Panc1 (cell line): ENCODE results near the gene LMTK2. TPM values are rescaled to one million over a fixed set of nuclear protein-coding genes. Genes with fewer than 3 reads are reported as not detected.

Experiments used
- ATAC-seq: fragments of 200-7000 bp; cut with Tn5 transposase; 2 replicates; pipeline ENCODE4 v1.9.1; 2020; ENCODE audit warnings: mild to moderate bottlenecking, moderate library complexity
- BruUV-seq: library from RNA; stranded (reverse); fragments of 400-500 nt; replicated peaks from 2 replicates; lab custom pipeline; 2021; lab: Mats Ljungman, UMichigan
- CTCF ChIA-PET: fragments of 300-600 bp; sonication (Branson Sonifier 250); formaldehyde crosslinking; loops from one replicate; lab custom pipeline; 2022; ENCODE audit warnings: antibody characterized with exemption; lab: Charles Lee
- POLR2A ChIA-PET: fragments of 300-600 bp; sonication (Branson Sonifier 250); formaldehyde crosslinking; loops from one replicate; lab custom pipeline; 2022; ENCODE audit warnings: antibody characterized with exemption; lab: Charles Lee
- DNase-seq: peaks from one replicate; pipeline ENCODE4 v3.0.0-alpha.2; 2010; ENCODE audit warnings: low read depth, low spot score
- H3K27ac ChIP-seq: 2 replicates; pipeline ENCODE4 v1.5.1; 2011; ENCODE audit warnings: mild to moderate bottlenecking, low read length, inconsistent platforms
- H3K27me3 ChIP-seq: fragments of 200-500 bp; sonication (Bioruptor generic); 2 replicates; pipeline ENCODE4 v1.6.0; 2014; ENCODE audit warnings: low read length, inconsistent platforms; ENCODE audit not compliant: control insufficient read depth, insufficient read depth
- H3K36me3 ChIP-seq: fragments of 200-500 bp; sonication (Bioruptor generic); 2 replicates; pipeline ENCODE4 v1.5.1; 2014; ENCODE audit warnings: inconsistent platforms, mild to moderate bottlenecking, low read length, moderate library complexity; ENCODE audit not compliant: control insufficient read depth, insufficient read depth
- H3K4me1 ChIP-seq: 2 replicates; pipeline ENCODE4 v1.5.1; 2011; ENCODE audit warnings: inconsistent platforms, mild to moderate bottlenecking, low read length, moderate library complexity; ENCODE audit not compliant: control insufficient read depth, insufficient read depth
- H3K4me3 ChIP-seq, 2 experiments: 2 replicates each; pipeline ENCODE4 v1.5.1; 2011 to 2012; ENCODE audit warnings: low read depth in 2 of 2, low read length in 2 of 2, mild to moderate bottlenecking in 2 of 2, inconsistent platforms in 1 of 2, moderate library complexity in 1 of 2
- H3K9me3 ChIP-seq: fragments of 200-500 bp; sonication (Bioruptor generic); 2 replicates; pipeline ENCODE4 v1.5.1; 2014; ENCODE audit warnings: low read depth, mild to moderate bottlenecking, inconsistent platforms, low read length, moderate library complexity; ENCODE audit not compliant: control insufficient read depth, insufficient read depth
- POLR2AphosphoS5 ChIP-seq: IDR thresholded peaks from 2 replicates; pipeline ENCODE4 v1.6.1; 2012; ENCODE audit warnings: mild to moderate bottlenecking, low read depth, low read length, moderate library complexity
- SIN3A ChIP-seq: IDR thresholded peaks from 2 replicates; pipeline ENCODE4 v1.6.1; 2012; ENCODE audit warnings: low read depth, mild to moderate bottlenecking, low read length, moderate library complexity, borderline replicate concordance; ENCODE audit not compliant: insufficient read depth
- TCF7L2 ChIP-seq: IDR thresholded peaks from 2 replicates; pipeline ENCODE4 v1.6.1; 2011; ENCODE audit warnings: mild to moderate bottlenecking, low read depth, low read length, inconsistent platforms
- in situ Hi-C: cut with HindIII; loops from 2 replicates; pipeline ENCODE4 v1.10.0; 2016; ENCODE audit warnings: low sequenced_read_pairs, low pct_unique_long_range_greater_than_20kb
- intact Hi-C: fragments of 100-400 bp; cut with micrococcal nuclease; formaldehyde crosslinking; loops from one replicate; pipeline ENCODE4 v1.10.0; 2022; ENCODE audit not compliant: unreplicated experiment
- total RNA-seq: library from RNA; stranded (reverse); gene quantifications from one replicate; pipeline ENCODE4 v1.2.1, GENCODE V29; 2021; ENCODE audit not compliant: unreplicated experiment
- TF ChIP-seq, protein P1 (sequence below), 2 experiments: IDR thresholded peaks; 2 replicates each; pipeline ENCODE4 v1.6.1; 2011 to 2012; ENCODE audit warnings: low read depth in 2 of 2, control low read depth in 1 of 2, low read length in 1 of 2, mild to moderate bottlenecking in 1 of 2, moderate library complexity in 1 of 2; ENCODE audit not compliant: insufficient read depth in 1 of 2
- TF ChIP-seq, protein P2 (sequence below): fragments of 450-650 bp; IDR thresholded peaks from 2 replicates; pipeline ENCODE4 v1.5.1; 2017; ENCODE audit warnings: mild to moderate bottlenecking

The LMTK2 gene
- total RNA-seq, 1 experiment from 2014 or later = 25.4 TPM

DNA sequence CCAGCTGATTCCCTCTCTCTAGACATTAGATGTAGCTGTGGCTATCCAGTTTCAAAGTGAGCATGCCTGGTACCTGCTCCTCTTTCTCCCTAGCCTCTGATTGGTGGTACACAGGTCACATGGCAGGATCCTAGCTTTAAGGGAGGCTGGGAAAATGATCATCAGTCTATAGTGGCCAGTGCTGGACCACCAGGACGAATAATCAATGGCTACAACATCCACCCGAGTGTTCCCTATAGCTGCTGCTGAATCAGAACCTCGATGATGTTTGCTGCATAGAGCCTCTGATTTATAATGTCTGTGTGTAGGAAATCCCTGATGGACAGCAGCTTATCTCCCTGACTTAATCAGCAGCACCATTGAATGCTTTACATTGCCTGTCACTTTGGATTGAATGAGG is 28.9 kb upstream of the LMTK2 start:
- POLR2A ChIA-PET = no interaction called here
- Histone ChIP-seq H3K27ac (no peak overlapping the region), H3K4me1 (no peaks in the 10 kb centered on the region), H3K27me3 (no peaks in the 10 kb centered on the region), H3K36me3 (no peaks in the 10 kb centered on the region), H3K4me3 (no peak overlapping the region), H3K9me3 (no peaks in the 10 kb centered on the region)
- in situ Hi-C loops = no loop called here
- no peak for TF ChIP-seq TCF7L2
- TF ChIP-seq, protein P1, sequence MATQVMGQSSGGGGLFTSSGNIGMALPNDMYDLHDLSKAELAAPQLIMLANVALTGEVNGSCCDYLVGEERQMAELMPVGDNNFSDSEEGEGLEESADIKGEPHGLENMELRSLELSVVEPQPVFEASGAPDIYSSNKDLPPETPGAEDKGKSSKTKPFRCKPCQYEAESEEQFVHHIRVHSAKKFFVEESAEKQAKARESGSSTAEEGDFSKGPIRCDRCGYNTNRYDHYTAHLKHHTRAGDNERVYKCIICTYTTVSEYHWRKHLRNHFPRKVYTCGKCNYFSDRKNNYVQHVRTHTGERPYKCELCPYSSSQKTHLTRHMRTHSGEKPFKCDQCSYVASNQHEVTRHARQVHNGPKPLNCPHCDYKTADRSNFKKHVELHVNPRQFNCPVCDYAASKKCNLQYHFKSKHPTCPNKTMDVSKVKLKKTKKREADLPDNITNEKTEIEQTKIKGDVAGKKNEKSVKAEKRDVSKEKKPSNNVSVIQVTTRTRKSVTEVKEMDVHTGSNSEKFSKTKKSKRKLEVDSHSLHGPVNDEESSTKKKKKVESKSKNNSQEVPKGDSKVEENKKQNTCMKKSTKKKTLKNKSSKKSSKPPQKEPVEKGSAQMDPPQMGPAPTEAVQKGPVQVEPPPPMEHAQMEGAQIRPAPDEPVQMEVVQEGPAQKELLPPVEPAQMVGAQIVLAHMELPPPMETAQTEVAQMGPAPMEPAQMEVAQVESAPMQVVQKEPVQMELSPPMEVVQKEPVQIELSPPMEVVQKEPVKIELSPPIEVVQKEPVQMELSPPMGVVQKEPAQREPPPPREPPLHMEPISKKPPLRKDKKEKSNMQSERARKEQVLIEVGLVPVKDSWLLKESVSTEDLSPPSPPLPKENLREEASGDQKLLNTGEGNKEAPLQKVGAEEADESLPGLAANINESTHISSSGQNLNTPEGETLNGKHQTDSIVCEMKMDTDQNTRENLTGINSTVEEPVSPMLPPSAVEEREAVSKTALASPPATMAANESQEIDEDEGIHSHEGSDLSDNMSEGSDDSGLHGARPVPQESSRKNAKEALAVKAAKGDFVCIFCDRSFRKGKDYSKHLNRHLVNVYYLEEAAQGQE (IDR thresholded peaks at IDR 0.05; ENCODE audit: insufficient read depth in 1 of 2, low read depth in 2 of 2, low read length in 1 of 2) = no peak
- no peak for TF ChIP-seq POLR2AphosphoS5
- TF ChIP-seq, protein P2, sequence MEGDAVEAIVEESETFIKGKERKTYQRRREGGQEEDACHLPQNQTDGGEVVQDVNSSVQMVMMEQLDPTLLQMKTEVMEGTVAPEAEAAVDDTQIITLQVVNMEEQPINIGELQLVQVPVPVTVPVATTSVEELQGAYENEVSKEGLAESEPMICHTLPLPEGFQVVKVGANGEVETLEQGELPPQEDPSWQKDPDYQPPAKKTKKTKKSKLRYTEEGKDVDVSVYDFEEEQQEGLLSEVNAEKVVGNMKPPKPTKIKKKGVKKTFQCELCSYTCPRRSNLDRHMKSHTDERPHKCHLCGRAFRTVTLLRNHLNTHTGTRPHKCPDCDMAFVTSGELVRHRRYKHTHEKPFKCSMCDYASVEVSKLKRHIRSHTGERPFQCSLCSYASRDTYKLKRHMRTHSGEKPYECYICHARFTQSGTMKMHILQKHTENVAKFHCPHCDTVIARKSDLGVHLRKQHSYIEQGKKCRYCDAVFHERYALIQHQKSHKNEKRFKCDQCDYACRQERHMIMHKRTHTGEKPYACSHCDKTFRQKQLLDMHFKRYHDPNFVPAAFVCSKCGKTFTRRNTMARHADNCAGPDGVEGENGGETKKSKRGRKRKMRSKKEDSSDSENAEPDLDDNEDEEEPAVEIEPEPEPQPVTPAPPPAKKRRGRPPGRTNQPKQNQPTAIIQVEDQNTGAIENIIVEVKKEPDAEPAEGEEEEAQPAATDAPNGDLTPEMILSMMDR = no peak
- TF ChIP-seq SIN3A = no peak
- CTCF ChIA-PET = interaction anchor here (0.6 kb wide), 1 partner anchor 149 kb away, joined by 3 read pairs; no protein-coding TSS in a partner anchor
- ATAC-seq (peak; percentile 36; the same call in 1 of the 2 replicates), DNase-seq (no peak)
- intact Hi-C loops = no loop called here
- BruUV-seq = no TSS peak

DNA sequence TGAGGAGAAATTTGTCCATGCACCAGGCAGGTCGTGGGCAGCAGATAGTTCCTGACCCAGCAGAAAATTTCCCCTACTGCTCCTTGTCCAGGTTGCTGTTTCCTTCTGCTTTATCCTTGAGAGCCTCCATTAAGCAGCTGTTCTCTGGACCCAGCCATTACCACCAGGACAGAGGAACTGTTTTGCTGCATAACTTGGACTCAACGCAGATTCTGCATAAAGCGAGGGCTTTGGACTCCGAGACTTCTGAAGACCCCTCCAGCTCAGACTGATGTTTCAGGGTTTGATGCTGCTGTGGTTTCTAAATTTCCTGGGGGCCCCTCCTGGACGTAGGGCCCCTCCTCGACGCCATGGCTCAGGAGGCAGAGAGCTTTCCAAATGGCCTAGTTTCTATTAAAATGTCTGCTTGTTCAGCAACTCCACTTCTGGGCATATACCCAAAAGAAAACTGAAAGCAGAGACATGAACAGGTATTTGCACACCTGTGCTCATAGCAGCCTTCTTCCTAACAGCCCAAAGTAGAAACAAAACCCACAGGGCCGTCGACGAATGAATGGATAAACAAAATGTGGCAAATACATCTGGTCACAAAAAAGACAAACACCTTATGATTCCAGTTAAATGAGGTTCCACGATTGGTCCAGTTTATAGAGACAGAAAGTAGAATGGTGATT is 28.3 kb upstream of the LMTK2 start:
- ATAC-seq (0 out of 2 replicates have a peak, but pooled peaks have one; percentile 18), DNase-seq (no peak)
- POLR2A ChIA-PET = no interaction called here
- Histone ChIP-seq H3K9me3 (no peaks in the 10 kb centered on the region), H3K27me3 (no peaks in the 10 kb centered on the region), H3K36me3 (no peaks in the 10 kb centered on the region), H3K27ac (no peak overlapping the region), H3K4me3 (no peak overlapping the region), H3K4me1 (no peaks in the 10 kb centered on the region)
- in situ Hi-C loops = no loop called here
- TF ChIP-seq, protein P1 (IDR thresholded peaks at IDR 0.05; ENCODE audit: insufficient read depth in 1 of 2, low read depth in 2 of 2, low read length in 1 of 2) = no peak
- TF ChIP-seq TCF7L2 = no peak
- TF ChIP-seq SIN3A = no peak
- TF ChIP-seq POLR2AphosphoS5 = no peak
- TF ChIP-seq, protein P2 = no peak
- intact Hi-C loops = no loop called here
- no TSS peak for BruUV-seq
- CTCF ChIA-PET = no interaction called here
